Sigmoid colon (tissue), 7 donors: ENCODE measurements around the gene VN1R4. TPM values are rescaled to one million over a fixed set of nuclear protein-coding genes. Genes with fewer than 3 reads are reported as not detected.
"Not testable (repeated sequence)": the region's sequence is repeated elsewhere in the genome, so short reads cannot be mapped to it uniquely, and the experiment has no call there.

Experiments
- DNase-seq: peaks from one replicate; pipeline ENCODE4 v3.0.0-alpha.2; 2019
- H3K27ac ChIP-seq, 4 donors: fragments of 200-600 bp; sonication (generic); one replicate each; pipeline ENCODE4 v1.5.1; 2016 to 2019; ENCODE audit warnings: mild to moderate bottlenecking in 1 of 4
- H3K27me3 ChIP-seq, 3 donors: fragments of 200-600 bp; sonication (generic); one replicate each; pipeline ENCODE4 v1.5.1; 2019; ENCODE audit warnings: mild to moderate bottlenecking in 1 of 3
- H3K36me3 ChIP-seq, 4 donors: fragments of 200-600 bp; sonication (generic); one replicate each; pipeline ENCODE4 v1.5.1; 2016 to 2019
- H3K4me1 ChIP-seq, 4 donors: fragments of 200-600 bp; sonication (generic); one replicate each; pipeline ENCODE4 v1.5.1; 2017 to 2019
- H3K4me3 ChIP-seq, 4 donors: fragments of 200-600 bp; sonication (generic); one replicate each; pipeline ENCODE4 v1.5.1; 2017 to 2019; ENCODE audit warnings: mild to moderate bottlenecking in 2 of 4, moderate library complexity in 1 of 4
- H3K9me3 ChIP-seq, 4 donors: fragments of 200-600 bp in 3 of 4; sonication (generic) in 3 of 4; one replicate each; pipeline versions ENCODE4 v1.5.1 to v1.6.1; 2013 to 2019
- EP300 ChIP-seq, 4 donors: sonication (generic); formaldehyde crosslinking; IDR thresholded peaks; one replicate each; pipeline ENCODE4 v1.6.1; 2017; ENCODE audit warnings: antibody characterized with exemption in 4 of 4
- POLR2A ChIP-seq, 2 donors: fragments of 450-650 bp; IDR thresholded peaks; one replicate each; pipeline ENCODE4 v1.6.1; 2016; ENCODE audit warnings: antibody characterized with exemption in 2 of 2, mild to moderate bottlenecking in 2 of 2, moderate library complexity in 2 of 2
- POLR2AphosphoS5 ChIP-seq, 4 donors: sonication (generic); formaldehyde crosslinking; IDR thresholded peaks; one replicate each; pipeline ENCODE4 v1.6.1; 2017; ENCODE audit warnings: antibody characterized with exemption in 4 of 4
- WGBS, 2 donors: extraction: QIAGEN DNeasy Blood & Tissue Kit; methylation state at CpG; one replicate each; pipeline ENCODE4 v1.1.7; 2013; 5-methylcytosine and 5-hydroxymethylcytosine counted together
- intact Hi-C: fragments of 100-400 bp; cut with DNase I; formaldehyde crosslinking; loops from one replicate; pipeline ENCODE4 v1.15.1; 2023
- polyA plus RNA-seq, 3 donors: library from polyadenylated mRNA; stranded (reverse); fragments of 200-250 nt; gene quantifications; one replicate each; pipeline ENCODE4 v1.2.3, GENCODE V29; 2013
- total RNA-seq, 4 donors: library from RNA; depleted of rRNA; stranded (reverse); fragments of >200 nt; gene quantifications; one replicate each; pipeline ENCODE4 v1.1.0, GENCODE V29; 2016
- TF ChIP-seq, protein P1 (sequence below), 4 experiments: fragments of 450-650 bp in 3 of 4; fragments of 200-600 bp in 1 of 4; IDR thresholded peaks; one replicate each; pipeline ENCODE4 v1.5.1; 2016 to 2019; ENCODE audit warnings: antibody characterized with exemption in 4 of 4, mild to moderate bottlenecking in 3 of 4, moderate library complexity in 2 of 4
- donor health status: healthy with polysubstance abuse.
- donor health status: Bipolar disorder and iron deficiency.
- donor health status: healthy.

VN1R4 gene
- total and polyA plus RNA-seq, 7 donors, result not detected

DNA sequence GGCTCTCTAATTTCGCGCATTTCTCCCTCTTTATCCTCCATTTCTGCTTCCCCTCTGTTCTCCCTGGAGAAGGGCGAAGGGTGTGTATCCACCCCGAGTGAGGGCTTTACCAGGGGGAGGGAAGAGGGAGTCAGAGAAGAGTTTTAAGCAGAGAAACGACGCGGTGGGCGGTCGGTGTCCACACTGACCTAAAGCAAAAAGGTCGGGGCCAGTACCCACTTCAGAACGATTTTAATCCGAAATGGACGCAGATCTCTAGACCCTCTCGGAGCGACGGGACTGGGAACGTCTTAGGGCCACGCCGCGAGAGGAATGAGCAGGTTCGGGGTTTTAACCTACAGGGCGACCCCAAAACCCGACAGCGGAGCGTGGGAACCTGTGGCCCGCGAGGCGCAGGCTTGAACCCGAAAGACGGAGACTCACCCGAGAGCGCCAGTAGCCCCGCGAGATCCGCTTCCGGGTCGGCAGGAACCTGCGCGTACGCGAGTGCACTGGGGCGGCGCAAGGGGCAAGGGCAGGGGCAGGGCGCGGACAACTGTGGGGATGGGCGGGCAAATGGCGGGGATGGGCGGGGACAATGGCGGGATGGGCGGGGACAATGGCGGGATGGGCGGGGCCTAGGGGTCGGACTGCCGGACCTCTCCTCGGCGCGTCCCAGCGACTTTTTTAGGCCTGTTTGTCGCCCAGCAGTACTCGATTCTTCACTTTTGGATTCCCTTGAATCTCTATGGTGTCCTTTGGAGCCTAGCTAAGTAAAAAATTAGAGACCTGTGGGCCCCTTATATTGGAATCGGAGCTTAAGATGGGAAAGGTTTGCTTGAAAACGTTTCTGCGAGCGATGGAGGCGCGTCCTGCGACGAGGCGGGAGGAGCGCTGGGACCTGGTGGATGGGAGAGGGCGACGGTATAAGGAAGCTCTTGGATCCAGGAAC is 12.8 kb downstream of the VN1R4 start, which contains the start of gene ZNF677:
Gene ZNF677, minus strand, starts transcription at position 463 of the 931 bp plus-strand sequence. CDS start 3,323 bp downstream, outside the sequence.
- peaks cover 0 to 16% (median 3%) of the 10 kb centered on the region in 4 donors for H3K9me3 ChIP-seq
- peaks cover 0 to 15% (median 10%) of the 10 kb centered on the region in 4 donors for H3K4me1 ChIP-seq
- WGBS, 2 donors, result 5 to 12% methylated on average over 72 of the region's 72 CpGs
- H3K27ac ChIP-seq, result peak within 1 kb of the TSS; percentile 78 to 86 (median 82)
- peak within 1 kb of the TSS; percentile 74 to 84 (median 75) for H3K4me3 ChIP-seq
- peak in 1 of 2 donors; percentile 58 for TF ChIP-seq POLR2A (IDR thresholded peaks at IDR 0.05)
- TF ChIP-seq EP300 (IDR thresholded peaks at IDR 0.05), result no peak
- peak; percentile 40 to 85 (median 78) for TF ChIP-seq POLR2AphosphoS5 (IDR thresholded peaks at IDR 0.05)
- peak; percentile 96 for DNase-seq
- intact Hi-C loops, result loop anchor here (1.0 to 5.0 kb wide), 2 partner anchors 57 to 73 kb away; no protein-coding TSS in a partner anchor
- H3K36me3 ChIP-seq, result peaks cover 15 to 34% (median 22%) of the 10 kb centered on the region in 4 donors
- H3K27me3 ChIP-seq, result no peaks in the 10 kb centered on the region

DNA sequence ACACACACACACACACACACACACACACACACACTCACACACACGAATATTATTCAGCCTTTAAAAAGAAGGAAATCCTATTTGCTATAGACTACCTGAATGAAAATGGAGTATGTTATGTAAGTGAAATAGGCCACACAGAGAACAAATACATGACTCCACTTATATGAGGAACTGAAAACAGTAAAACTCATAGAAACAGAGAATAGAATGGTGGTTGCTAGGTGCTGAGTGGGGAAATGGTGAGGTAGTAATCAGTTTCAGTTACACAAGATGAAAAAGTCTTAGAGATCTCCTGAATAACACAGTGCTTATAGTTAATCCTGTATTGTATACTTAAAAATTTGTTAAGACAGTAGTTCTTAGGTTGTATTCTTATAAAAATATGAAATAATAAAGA is 21.0 kb downstream of the VN1R4 start:
- no peaks in the 10 kb centered on the region for H3K27me3 ChIP-seq
- peaks cover 36 to 95% (median 60%) of the 10 kb centered on the region in 4 donors for H3K36me3 ChIP-seq
- no peak for TF ChIP-seq POLR2A (IDR thresholded peaks at IDR 0.05)
- no peak for TF ChIP-seq EP300 (IDR thresholded peaks at IDR 0.05)
- TF ChIP-seq POLR2AphosphoS5 (IDR thresholded peaks at IDR 0.05), result no peak
- TF ChIP-seq, protein P1, sequence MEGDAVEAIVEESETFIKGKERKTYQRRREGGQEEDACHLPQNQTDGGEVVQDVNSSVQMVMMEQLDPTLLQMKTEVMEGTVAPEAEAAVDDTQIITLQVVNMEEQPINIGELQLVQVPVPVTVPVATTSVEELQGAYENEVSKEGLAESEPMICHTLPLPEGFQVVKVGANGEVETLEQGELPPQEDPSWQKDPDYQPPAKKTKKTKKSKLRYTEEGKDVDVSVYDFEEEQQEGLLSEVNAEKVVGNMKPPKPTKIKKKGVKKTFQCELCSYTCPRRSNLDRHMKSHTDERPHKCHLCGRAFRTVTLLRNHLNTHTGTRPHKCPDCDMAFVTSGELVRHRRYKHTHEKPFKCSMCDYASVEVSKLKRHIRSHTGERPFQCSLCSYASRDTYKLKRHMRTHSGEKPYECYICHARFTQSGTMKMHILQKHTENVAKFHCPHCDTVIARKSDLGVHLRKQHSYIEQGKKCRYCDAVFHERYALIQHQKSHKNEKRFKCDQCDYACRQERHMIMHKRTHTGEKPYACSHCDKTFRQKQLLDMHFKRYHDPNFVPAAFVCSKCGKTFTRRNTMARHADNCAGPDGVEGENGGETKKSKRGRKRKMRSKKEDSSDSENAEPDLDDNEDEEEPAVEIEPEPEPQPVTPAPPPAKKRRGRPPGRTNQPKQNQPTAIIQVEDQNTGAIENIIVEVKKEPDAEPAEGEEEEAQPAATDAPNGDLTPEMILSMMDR (IDR thresholded peaks at IDR 0.05), result no peak
- WGBS, 2 donors, result 84 to 92% methylated on average over 1 of the region's 1 CpG
- no peaks in the 10 kb centered on the region for H3K4me1 ChIP-seq
- DNase-seq, result no peak
- no peak overlapping the region for H3K4me3 ChIP-seq
- H3K27ac ChIP-seq, result no peak overlapping the region
- peaks cover 14 to 52% (median 41%) of the 10 kb centered on the region in 4 donors for H3K9me3 ChIP-seq
- intact Hi-C loops, result no loop called here

DNA sequence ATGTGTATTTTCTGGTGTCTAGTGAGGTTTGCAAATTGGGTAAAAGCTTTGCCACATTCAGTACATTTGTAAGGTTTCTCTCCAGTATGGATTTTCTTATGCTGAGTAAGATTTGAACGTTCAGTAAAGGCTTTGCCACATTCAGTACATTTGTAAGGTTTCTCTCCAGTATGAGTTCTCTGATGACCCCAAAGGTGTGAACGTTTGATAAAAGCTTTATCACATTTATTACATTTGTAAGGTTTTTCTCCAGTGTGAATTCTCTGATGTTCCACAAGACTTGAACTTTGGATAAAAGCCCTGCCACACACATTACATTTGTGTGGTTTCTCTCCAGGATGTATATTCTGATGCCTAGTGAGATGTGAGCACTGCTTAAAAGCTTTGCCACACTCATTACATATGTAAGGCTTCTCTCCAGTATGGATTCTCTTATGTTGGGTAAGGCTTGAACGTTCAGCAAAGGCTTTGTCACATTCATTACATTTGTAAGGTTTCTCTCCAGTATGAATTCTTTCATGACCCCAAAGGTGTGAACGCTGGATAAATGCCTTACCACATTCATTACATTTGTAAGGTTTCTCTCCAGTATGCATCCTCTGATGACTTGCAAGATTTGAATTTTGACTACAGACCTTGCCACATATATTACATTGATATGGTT is 30.3 kb downstream of the VN1R4 start:
- WGBS, 2 donors, result 91 to 92% methylated on average over 4 of the region's 4 CpGs
- H3K4me1 ChIP-seq, result no peaks in the 10 kb centered on the region
- TF ChIP-seq POLR2AphosphoS5 (IDR thresholded peaks at IDR 0.05) (no peak), POLR2A (IDR thresholded peaks at IDR 0.05) (no peak), EP300 (IDR thresholded peaks at IDR 0.05) (no peak)
- TF ChIP-seq, protein P1 (IDR thresholded peaks at IDR 0.05), result no peak
- no peak overlapping the region for H3K27ac ChIP-seq
- H3K4me3 ChIP-seq, result no peak overlapping the region
- H3K36me3 ChIP-seq, result peaks cover 24 to 58% (median 47%) of the 10 kb centered on the region in 4 donors
- peaks cover 32 to 97% (median 63%) of the 10 kb centered on the region in 4 donors for H3K9me3 ChIP-seq
- no peaks in the 10 kb centered on the region for H3K27me3 ChIP-seq
- intact Hi-C loops, result no loop called here
- DNase-seq, result no peak

DNA sequence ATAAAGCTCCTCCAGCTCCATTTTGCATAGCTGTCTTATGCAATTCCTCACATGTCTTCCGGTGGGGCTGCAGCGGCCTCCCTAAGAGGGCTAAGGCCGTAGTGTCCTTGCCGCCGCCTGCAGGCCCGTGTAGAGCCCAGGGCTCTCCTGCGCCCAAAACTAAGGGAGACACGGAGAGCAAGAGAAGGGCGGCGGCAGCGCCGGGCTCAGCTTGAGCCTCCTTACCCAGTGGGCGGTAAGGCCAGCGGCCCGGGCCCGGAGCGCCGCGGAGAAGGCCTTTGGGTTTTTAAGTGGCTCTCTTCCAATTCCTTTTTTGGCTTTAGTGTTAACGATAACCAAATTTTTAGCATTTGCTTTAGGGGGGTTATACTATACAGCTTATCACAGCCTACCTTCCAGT is 42.9 kb downstream of the VN1R4 start:
- WGBS, 2 donors, result 90 to 96% methylated on average over 16 to 20 of the region's 20 CpGs
- no peaks in the 10 kb centered on the region for H3K27me3 ChIP-seq
- peaks cover 21 to 44% (median 37%) of the 10 kb centered on the region in 4 donors for H3K9me3 ChIP-seq
- intact Hi-C loops, result no loop called here
- no peak overlapping the region for H3K4me3 ChIP-seq
- H3K4me1 ChIP-seq, result no peaks in the 10 kb centered on the region
- H3K36me3 ChIP-seq, result no peaks in the 10 kb centered on the region
- DNase-seq, result no peak
- TF ChIP-seq, protein P1 (IDR thresholded peaks at IDR 0.05), result no peak
- TF ChIP-seq EP300 (IDR thresholded peaks at IDR 0.05) (no peak), POLR2AphosphoS5 (IDR thresholded peaks at IDR 0.05) (no peak), POLR2A (IDR thresholded peaks at IDR 0.05) (no peak)
- no peak overlapping the region for H3K27ac ChIP-seq

DNA sequence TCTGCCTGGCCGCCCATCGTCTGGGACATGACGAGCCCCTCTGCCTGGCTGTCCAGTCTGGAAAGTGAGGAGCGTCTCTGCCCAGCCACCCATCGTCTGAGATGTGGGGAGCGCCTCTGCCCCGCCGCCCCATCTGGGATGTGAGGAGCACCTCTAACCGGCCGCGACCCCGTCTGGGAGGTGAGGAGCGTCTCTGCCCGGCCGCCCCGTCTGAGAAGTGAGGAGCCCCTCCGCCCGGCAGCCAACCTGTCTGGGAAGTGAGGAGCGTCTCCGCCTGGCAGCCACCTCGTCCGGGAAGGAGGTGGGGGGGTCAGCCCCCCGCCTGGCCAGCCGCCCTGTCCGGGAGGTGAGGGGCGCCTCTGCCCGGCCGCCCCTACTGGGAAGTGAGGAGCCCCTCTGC is 44.8 kb downstream of the VN1R4 start:
- WGBS, 2 donors, result 96 to 97% methylated on average over 28 of the region's 28 CpGs

More for the DNA sequence above, 44.8 kb downstream of the VN1R4 start:
- H3K27me3 ChIP-seq, H3K36me3 ChIP-seq, H3K4me1 ChIP-seq, DNase-seq, intact Hi-C loops, H3K4me3 ChIP-seq, H3K27ac ChIP-seq: not testable (repeated sequence)
- H3K9me3 ChIP-seq, result peaks cover 14 to 50% (median 42%) of the 10 kb centered on the region in 4 donors

Other genes with a start within 250 kb of the VN1R4 start
- gene ERVV-2, start 223.0 kb downstream of the VN1R4 start, total RNA-seq, result not detected
- gene ERVV-2, start 223.0 kb downstream of the VN1R4 start, polyA plus RNA-seq, result not detected
- 10 to 100 TPM; 20.9 to 70.3 (median 31.8) TPM for gene ZNF160, start 164.3 kb downstream of the VN1R4 start, total RNA-seq
- 10 to 100 TPM in 1 of 3 donors, 1 to 10 TPM in 2; 3.7 to 18.7 (median 4.2) TPM for gene ZNF160, start 164.3 kb downstream of the VN1R4 start, polyA plus RNA-seq
- gene ZNF415, start 134.8 kb downstream of the VN1R4 start, total RNA-seq, result 10 to 100 TPM; 10.7 to 16.9 (median 13.0) TPM
- gene ZNF415, start 134.8 kb downstream of the VN1R4 start, polyA plus RNA-seq, result 1 to 10 TPM; 2.5 to 5.4 (median 3.6) TPM
- gene ZNF347, start 108.7 kb downstream of the VN1R4 start, total RNA-seq, result 10 to 100 TPM in 2 of 4 donors, 1 to 10 TPM in 2; 5.7 to 12.2 (median 8.7) TPM
- gene ZNF347, start 108.7 kb downstream of the VN1R4 start, polyA plus RNA-seq, result 1 to 10 TPM; 1.6 to 4.8 (median 3.8) TPM
- gene ZNF665, start 74.4 kb downstream of the VN1R4 start, total RNA-seq, result 10 to 100 TPM in 1 of 4 donors, 1 to 10 TPM in 3; 5.3 to 16.8 (median 6.4) TPM
- gene ZNF665, start 74.4 kb downstream of the VN1R4 start, polyA plus RNA-seq, result 1 to 10 TPM in 2 of 3 donors, under 1 TPM in 1; 0.92 to 3.6 (median 3.6) TPM
- 10 to 100 TPM; 15.8 to 28.5 (median 20.5) TPM for gene ZNF677, start 12.8 kb downstream of the VN1R4 start, total RNA-seq
- 10 to 100 TPM in 1 of 3 donors, 1 to 10 TPM in 2; 1.8 to 10.2 (median 5.7) TPM for gene ZNF677, start 12.8 kb downstream of the VN1R4 start, polyA plus RNA-seq
- not detected for gene VN1R2, start 9.4 kb downstream of the VN1R4 start, total RNA-seq
- gene VN1R2, start 9.4 kb downstream of the VN1R4 start, polyA plus RNA-seq, result not detected
- gene ZNF845, start 66.0 kb upstream of the VN1R4 start, total RNA-seq, result 1 to 10 TPM; 4.6 to 8.9 (median 7.2) TPM
- 1 to 10 TPM; 2.4 to 2.7 (median 2.5) TPM for gene ZNF845, start 66.0 kb upstream of the VN1R4 start, polyA plus RNA-seq
- 1 to 10 TPM; 6.3 to 8.3 (median 7.0) TPM for gene ZNF525, start 98.0 kb upstream of the VN1R4 start, total RNA-seq
- 10 to 100 TPM in 1 of 3 donors, 1 to 10 TPM in 2; 1.4 to 10.8 (median 7.0) TPM for gene ZNF525, start 98.0 kb upstream of the VN1R4 start, polyA plus RNA-seq
- gene ZNF765, start 127.4 kb upstream of the VN1R4 start, total RNA-seq, result 10 to 100 TPM in 3 of 4 donors, 1 to 10 TPM in 1; 6.2 to 13.0 (median 11.7) TPM
- gene ZNF765, start 127.4 kb upstream of the VN1R4 start, polyA plus RNA-seq, result 1 to 10 TPM; 3.5 to 5.1 (median 3.6) TPM
- 10 to 100 TPM in 3 of 4 donors, 1 to 10 TPM in 1; 6.5 to 12.5 (median 11.0) TPM for gene ZNF761, start 164.3 kb upstream of the VN1R4 start, total RNA-seq
- gene ZNF761, start 164.3 kb upstream of the VN1R4 start, polyA plus RNA-seq, result 1 to 10 TPM; 3.5 to 7.8 (median 6.7) TPM
- 1 to 10 TPM; 2.9 to 4.2 (median 3.4) TPM for gene ZNF813, start 200.0 kb upstream of the VN1R4 start, total RNA-seq
- gene ZNF813, start 200.0 kb upstream of the VN1R4 start, polyA plus RNA-seq, result 1 to 10 TPM; 1.2 to 1.9 (median 1.2) TPM